Epithelial cell of esophagus (primary cell): ENCODE results near the gene MTHFD2.

Source experiments
- DNase-seq: peaks from one replicate; pipeline ENCODE4 v3.0.0; 2010; ENCODE audit warnings: low read depth
- H3K4me3 ChIP-seq: 2 replicates; pipeline ENCODE4 v1.5.1; 2011; ENCODE audit warnings: mild to moderate bottlenecking, low read length, control low read depth
- CTCF ChIP-seq: IDR thresholded peaks from 2 replicates; pipeline ENCODE4 v1.5.1; 2011; ENCODE audit warnings: low read depth, mild to moderate bottlenecking, low read length, control low read depth, inconsistent platforms; ENCODE audit not compliant: insufficient read depth; ENCODE audit errors: missing control alignments

The MTHFD2 gene

GRCh38 chr2:74259733-74260132, 61.3 kb downstream of the MTHFD2 start:
- TF ChIP-seq CTCF = no peak
- DNase-seq = no peak
- no peak overlapping the region for H3K4me3 ChIP-seq

DNA sequence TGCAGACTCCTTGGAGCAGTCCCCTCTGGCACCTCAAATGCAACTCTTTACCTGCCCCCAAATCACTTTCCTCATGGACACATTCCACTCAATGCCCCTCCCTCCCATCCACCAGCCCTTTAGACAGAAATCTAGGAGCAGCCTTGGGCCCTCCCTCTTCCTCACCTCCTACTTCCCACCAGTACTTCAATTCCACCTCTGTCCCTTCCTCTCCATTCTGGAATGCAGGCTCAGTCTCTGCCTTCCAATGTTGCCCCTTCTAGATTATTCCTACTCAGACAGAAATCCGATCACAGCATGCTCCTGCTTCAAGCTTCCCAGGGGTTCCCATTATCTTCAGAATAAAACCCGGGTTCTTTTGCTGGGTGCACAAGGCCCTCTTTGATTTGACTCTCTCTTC, 62.1 kb downstream of the MTHFD2 start:
- DNase-seq = no peak
- TF ChIP-seq CTCF = no peak

GRCh38 chr2:74261204-74261864, 62.9 kb downstream of the MTHFD2 start:
- peak; percentile 58 for TF ChIP-seq CTCF
- H3K4me3 ChIP-seq = no peak overlapping the region
- peak; percentile 50 for DNase-seq

More for the DNA sequence above, 62.1 kb downstream of the MTHFD2 start:
- H3K4me3 ChIP-seq = no peak overlapping the region

GRCh38 chr2:74262681-74263080, 64.3 kb downstream of the MTHFD2 start:
- no peak for DNase-seq
- no peak for TF ChIP-seq CTCF
- H3K4me3 ChIP-seq = no peak overlapping the region

GRCh38 chr2:74264281-74264680, 65.9 kb downstream of the MTHFD2 start:
- TF ChIP-seq CTCF = no peak
- no peak overlapping the region for H3K4me3 ChIP-seq
- DNase-seq = no peak

DNA sequence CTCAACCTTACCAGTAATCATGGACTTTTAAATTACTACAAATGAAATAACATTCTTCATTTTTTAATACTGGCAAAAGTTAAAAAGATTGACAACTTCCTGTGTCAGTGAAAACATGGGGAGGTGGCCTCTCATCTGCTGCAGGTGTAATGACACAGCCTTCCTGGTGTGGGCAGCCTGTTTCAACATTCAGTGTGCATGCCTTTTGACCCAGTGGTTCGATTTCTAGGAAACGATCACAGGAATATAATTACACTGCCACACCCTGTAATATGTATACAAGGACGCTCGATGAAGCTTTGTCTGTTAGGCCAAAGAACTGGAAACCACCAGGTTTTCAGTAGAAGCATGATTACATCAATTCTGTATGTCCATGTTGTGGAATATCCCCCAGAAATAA, 68.7 kb downstream of the MTHFD2 start:
- peak; percentile 59 for DNase-seq
- TF ChIP-seq CTCF = peak; percentile 54
- H3K4me3 ChIP-seq = no peak overlapping the region
